Measurements from ENCODE around the gene BLM.
A peak's percentile ranks its signal among the peaks of the same experiment; 100 is the strongest.

BLM gene

GRCh38 chr15:90765966-90766365 is 48.8 kb downstream of the BLM start:
- Histone ChIP-seq H3K36me3 (ENCODE audit: control insufficient read depth, insufficient read depth, low read length, severe bottlenecking) (no peaks in the 10 kb centered on the region), H3K4me3 (ENCODE audit: low read length) (no peak overlapping the region)

GRCh38 chr15:90769375-90769774 is 52.2 kb downstream of the BLM start:
- Histone ChIP-seq H3K36me3 (ENCODE audit: control insufficient read depth, insufficient read depth, low read length, severe bottlenecking) (no peaks in the 10 kb centered on the region), H3K27me3 (replicated peaks; ENCODE audit: control insufficient read depth, insufficient read depth, low read length) (no peaks in the 10 kb centered on the region), H3K9me3 (ENCODE audit: control insufficient read depth, low read length) (no peaks in the 10 kb centered on the region), H3K4me3 (ENCODE audit: low read length) (no peak overlapping the region), H3K9ac (ENCODE audit: low read length) (no peak overlapping the region), H3K4me1 (ENCODE audit: control insufficient read depth, insufficient read depth, low read length) (no peaks in the 10 kb centered on the region)
- no peak for DNase-seq (ENCODE audit: low read depth)

More at GRCh38 chr15:90765966-90766365, 48.8 kb downstream of the BLM start:
- H3K9me3 ChIP-seq (ENCODE audit: control insufficient read depth, low read length): no peaks in the 10 kb centered on the region
- H3K27me3 ChIP-seq (replicated peaks; ENCODE audit: control insufficient read depth, insufficient read depth, low read length): no peaks in the 10 kb centered on the region
- peaks cover 10% of the 10 kb centered on the region for H3K4me1 ChIP-seq (ENCODE audit: control insufficient read depth, insufficient read depth, low read length)
- DNase-seq (ENCODE audit: low read depth): no peak
- no peak overlapping the region for H3K9ac ChIP-seq (ENCODE audit: low read length)

GRCh38 chr15:90773485-90773884 is 56.3 kb downstream of the BLM start:
- Histone ChIP-seq H3K4me1 (ENCODE audit: control insufficient read depth, insufficient read depth, low read length) (no peaks in the 10 kb centered on the region), H3K9ac (ENCODE audit: low read length) (no peak overlapping the region), H3K4me3 (ENCODE audit: low read length) (no peak overlapping the region), H3K36me3 (ENCODE audit: control insufficient read depth, insufficient read depth, low read length, severe bottlenecking) (no peaks in the 10 kb centered on the region), H3K9me3 (ENCODE audit: control insufficient read depth, low read length) (no peaks in the 10 kb centered on the region), H3K27me3 (replicated peaks; ENCODE audit: control insufficient read depth, insufficient read depth, low read length) (no peaks in the 10 kb centered on the region)
- no peak for DNase-seq (ENCODE audit: low read depth)

GRCh38 chr15:90774731-90775514 is 57.8 kb downstream of the BLM start:
- DNase-seq (ENCODE audit: low read depth): peak; percentile 22
- Histone ChIP-seq H3K9me3 (ENCODE audit: control insufficient read depth, low read length) (no peaks in the 10 kb centered on the region), H3K36me3 (ENCODE audit: control insufficient read depth, insufficient read depth, low read length, severe bottlenecking) (no peaks in the 10 kb centered on the region), H3K9ac (ENCODE audit: low read length) (no peak overlapping the region), H3K27me3 (replicated peaks; ENCODE audit: control insufficient read depth, insufficient read depth, low read length) (no peaks in the 10 kb centered on the region), H3K4me1 (ENCODE audit: control insufficient read depth, insufficient read depth, low read length) (no peaks in the 10 kb centered on the region), H3K4me3 (ENCODE audit: low read length) (no peak overlapping the region)

GRCh38 chr15:90780916-90781315 is 63.8 kb downstream of the BLM start:
- no peaks in the 10 kb centered on the region for H3K36me3 ChIP-seq (ENCODE audit: control insufficient read depth, insufficient read depth, low read length, severe bottlenecking)
- no peaks in the 10 kb centered on the region for H3K27me3 ChIP-seq (replicated peaks; ENCODE audit: control insufficient read depth, insufficient read depth, low read length)
- H3K9me3 ChIP-seq (ENCODE audit: control insufficient read depth, low read length): no peaks in the 10 kb centered on the region
- H3K9ac ChIP-seq (ENCODE audit: low read length): no peak overlapping the region
- no peak for DNase-seq (ENCODE audit: low read depth)
- no peaks in the 10 kb centered on the region for H3K4me1 ChIP-seq (ENCODE audit: control insufficient read depth, insufficient read depth, low read length)
- H3K4me3 ChIP-seq (ENCODE audit: low read length): no peak overlapping the region

GRCh38 chr15:90782442-90782841 is 65.3 kb downstream of the BLM start:
- H3K9ac ChIP-seq (ENCODE audit: low read length): no peak overlapping the region
- H3K9me3 ChIP-seq (ENCODE audit: control insufficient read depth, low read length): no peaks in the 10 kb centered on the region
- H3K4me3 ChIP-seq (ENCODE audit: low read length): no peak overlapping the region
- H3K4me1 ChIP-seq (ENCODE audit: control insufficient read depth, insufficient read depth, low read length): no peaks in the 10 kb centered on the region
- no peaks in the 10 kb centered on the region for H3K36me3 ChIP-seq (ENCODE audit: control insufficient read depth, insufficient read depth, low read length, severe bottlenecking)
- DNase-seq (ENCODE audit: low read depth): no peak
- no peaks in the 10 kb centered on the region for H3K27me3 ChIP-seq (replicated peaks; ENCODE audit: control insufficient read depth, insufficient read depth, low read length)

GRCh38 chr15:90787881-90788280 is 70.7 kb downstream of the BLM start:
- DNase-seq (ENCODE audit: low read depth): no peak
- H3K36me3 ChIP-seq (ENCODE audit: control insufficient read depth, insufficient read depth, low read length, severe bottlenecking): no peaks in the 10 kb centered on the region
- H3K9me3 ChIP-seq (ENCODE audit: control insufficient read depth, low read length): no peaks in the 10 kb centered on the region
- H3K27me3 ChIP-seq (replicated peaks; ENCODE audit: control insufficient read depth, insufficient read depth, low read length): no peaks in the 10 kb centered on the region
- H3K4me1 ChIP-seq (ENCODE audit: control insufficient read depth, insufficient read depth, low read length): no peaks in the 10 kb centered on the region
- no peak overlapping the region for H3K4me3 ChIP-seq (ENCODE audit: low read length)
- H3K9ac ChIP-seq (ENCODE audit: low read length): no peak overlapping the region

GRCh38 chr15:90789462-90789861 is 72.3 kb downstream of the BLM start:
- Histone ChIP-seq H3K4me3 (ENCODE audit: low read length) (no peak overlapping the region), H3K27me3 (replicated peaks; ENCODE audit: control insufficient read depth, insufficient read depth, low read length) (no peaks in the 10 kb centered on the region), H3K9ac (ENCODE audit: low read length) (no peak overlapping the region), H3K9me3 (ENCODE audit: control insufficient read depth, low read length) (no peaks in the 10 kb centered on the region), H3K4me1 (ENCODE audit: control insufficient read depth, insufficient read depth, low read length) (no peaks in the 10 kb centered on the region), H3K36me3 (ENCODE audit: control insufficient read depth, insufficient read depth, low read length, severe bottlenecking) (no peaks in the 10 kb centered on the region)
- DNase-seq (ENCODE audit: low read depth): no peak

GRCh38 chr15:90790057-90790456 is 72.9 kb downstream of the BLM start:
- H3K36me3 ChIP-seq (ENCODE audit: control insufficient read depth, insufficient read depth, low read length, severe bottlenecking): no peaks in the 10 kb centered on the region
- DNase-seq (ENCODE audit: low read depth): no peak

GRCh38 chr15:90790561-90790960 is 73.4 kb downstream of the BLM start:
- Histone ChIP-seq H3K4me1 (ENCODE audit: control insufficient read depth, insufficient read depth, low read length) (no peaks in the 10 kb centered on the region), H3K4me3 (ENCODE audit: low read length) (no peak overlapping the region), H3K36me3 (ENCODE audit: control insufficient read depth, insufficient read depth, low read length, severe bottlenecking) (no peaks in the 10 kb centered on the region), H3K9me3 (ENCODE audit: control insufficient read depth, low read length) (no peaks in the 10 kb centered on the region), H3K9ac (ENCODE audit: low read length) (no peak overlapping the region), H3K27me3 (replicated peaks; ENCODE audit: control insufficient read depth, insufficient read depth, low read length) (no peaks in the 10 kb centered on the region)
- DNase-seq (ENCODE audit: low read depth): no peak

More at GRCh38 chr15:90790057-90790456, 72.9 kb downstream of the BLM start:
- H3K9ac ChIP-seq (ENCODE audit: low read length): no peak overlapping the region
- no peaks in the 10 kb centered on the region for H3K9me3 ChIP-seq (ENCODE audit: control insufficient read depth, low read length)
- H3K4me1 ChIP-seq (ENCODE audit: control insufficient read depth, insufficient read depth, low read length): no peaks in the 10 kb centered on the region
- no peaks in the 10 kb centered on the region for H3K27me3 ChIP-seq (replicated peaks; ENCODE audit: control insufficient read depth, insufficient read depth, low read length)
- no peak overlapping the region for H3K4me3 ChIP-seq (ENCODE audit: low read length)

- H3K4me3 ChIP-seq (ENCODE audit: low read length): no peak overlapping the region
- no peaks in the 10 kb centered on the region for H3K4me1 ChIP-seq (ENCODE audit: control insufficient read depth, insufficient read depth, low read length)
- H3K9me3 ChIP-seq (ENCODE audit: control insufficient read depth, low read length): no peaks in the 10 kb centered on the region
- H3K9ac ChIP-seq (ENCODE audit: low read length): no peak overlapping the region
- no peaks in the 10 kb centered on the region for H3K36me3 ChIP-seq (ENCODE audit: control insufficient read depth, insufficient read depth, low read length, severe bottlenecking)
- DNase-seq (ENCODE audit: low read depth): no peak
- no peaks in the 10 kb centered on the region for H3K27me3 ChIP-seq (replicated peaks; ENCODE audit: control insufficient read depth, insufficient read depth, low read length)
Measured at GRCh38 chr15:90794538-90794937, 77.4 kb downstream of the BLM start.
